NOMO-1 (cell line): Measurements from ENCODE around the gene PSMD13.
"Not testable (repeated sequence)": the region's sequence is repeated elsewhere in the genome, so short reads cannot be mapped to it uniquely, and the experiment has no call there.

Source experiments
- DNase-seq, 2 experiments: peaks; one replicate each; lab custom pipeline; 2025; ENCODE audit not compliant: unreplicated experiment in 2 of 2; lab: John Stamatoyannopoulos, UW

The PSMD13 gene

DNA sequence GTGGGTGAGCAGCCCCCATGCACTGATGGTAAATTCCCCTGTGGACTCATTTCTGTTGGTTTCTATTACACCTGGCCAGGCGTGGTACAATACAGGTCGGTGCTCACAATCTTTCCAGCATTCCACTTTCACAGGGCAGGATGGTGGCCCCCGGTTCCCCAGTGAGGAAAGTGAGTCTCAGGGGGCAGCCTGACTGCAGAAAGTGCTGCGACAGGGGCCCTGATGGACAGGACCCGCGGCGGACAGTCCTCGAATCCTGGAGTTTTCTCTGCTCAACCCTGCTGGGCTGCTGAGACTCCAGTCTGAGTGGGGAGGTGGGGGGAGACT, 49.1 kb downstream of the PSMD13 start:
- DNase-seq, result no peak

DNA sequence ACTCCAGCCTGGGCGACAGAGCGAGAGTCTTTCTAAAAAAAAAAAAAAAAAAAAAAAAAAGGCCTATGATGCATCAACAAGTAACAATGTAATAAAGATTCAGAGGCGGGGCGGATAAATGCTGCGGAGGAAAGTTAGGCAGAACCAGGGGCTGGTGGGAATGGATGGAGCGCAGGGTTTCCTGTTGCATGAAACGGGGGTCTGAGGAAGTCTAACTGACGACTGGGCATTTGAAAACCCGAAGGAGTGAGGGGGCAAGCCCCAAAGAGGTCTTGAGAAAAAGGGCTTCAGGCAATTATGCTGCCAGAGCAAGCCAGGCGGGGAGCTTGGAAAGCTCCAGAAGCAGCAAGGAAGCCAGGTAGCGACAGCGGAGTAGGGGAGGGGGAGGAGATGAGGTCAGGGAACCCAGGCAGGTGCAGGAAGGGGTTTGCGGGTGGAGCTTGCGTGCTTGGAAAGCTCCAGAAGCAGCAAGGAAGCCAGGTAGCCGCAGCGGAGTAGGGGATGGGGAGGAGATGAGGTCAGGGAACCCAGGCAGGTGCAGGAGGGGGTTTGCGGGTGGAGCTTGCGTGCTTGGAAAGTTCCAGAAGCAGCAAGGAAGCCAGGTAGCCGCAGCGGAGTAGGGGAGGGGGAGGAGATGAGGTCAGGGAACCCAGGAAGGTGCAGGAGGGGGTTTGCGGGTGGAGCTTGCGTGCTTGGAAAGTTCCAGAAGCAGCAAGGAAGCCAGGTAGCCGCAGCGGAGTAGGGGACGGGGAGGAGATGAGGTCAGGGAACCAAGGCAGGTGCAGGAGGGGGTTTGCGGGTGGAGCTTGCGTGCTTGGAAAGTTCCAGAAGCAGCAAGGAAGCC, 50.4 kb downstream of the PSMD13 start:
- not testable (repeated sequence) for DNase-seq

DNA sequence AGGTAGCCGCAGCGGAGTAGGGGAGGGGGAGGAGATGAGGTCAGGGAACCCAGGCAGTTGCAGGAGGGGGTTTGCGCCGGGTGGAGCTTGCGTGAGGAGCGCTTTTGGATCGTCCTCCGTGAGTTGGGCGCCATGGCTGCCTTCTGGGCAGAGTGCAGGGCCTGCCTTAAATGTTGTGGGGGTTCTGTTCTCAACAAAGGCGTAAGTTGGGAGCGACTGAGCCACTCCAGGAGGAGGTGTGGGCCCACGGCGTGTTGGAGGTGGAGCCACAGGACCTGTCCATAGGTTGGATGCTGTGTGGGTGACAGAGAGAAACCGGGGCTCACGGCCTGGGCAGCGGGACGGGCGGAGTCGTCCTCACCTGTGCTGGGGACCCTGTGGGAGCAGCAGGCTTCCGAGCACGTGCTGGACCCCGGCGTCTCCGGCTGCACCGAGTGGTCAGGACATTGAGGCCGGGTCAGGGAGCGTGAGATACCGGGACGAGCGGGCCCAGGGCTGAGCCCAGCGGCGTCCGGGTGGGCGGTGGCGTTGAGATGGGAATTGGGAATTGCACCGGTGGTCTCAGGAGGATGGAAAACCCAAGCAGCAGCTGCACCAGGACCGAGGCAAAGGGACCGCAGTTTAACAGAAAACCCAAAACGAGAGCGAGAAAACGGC, 51.2 kb downstream of the PSMD13 start:
- no peak for DNase-seq

DNA sequence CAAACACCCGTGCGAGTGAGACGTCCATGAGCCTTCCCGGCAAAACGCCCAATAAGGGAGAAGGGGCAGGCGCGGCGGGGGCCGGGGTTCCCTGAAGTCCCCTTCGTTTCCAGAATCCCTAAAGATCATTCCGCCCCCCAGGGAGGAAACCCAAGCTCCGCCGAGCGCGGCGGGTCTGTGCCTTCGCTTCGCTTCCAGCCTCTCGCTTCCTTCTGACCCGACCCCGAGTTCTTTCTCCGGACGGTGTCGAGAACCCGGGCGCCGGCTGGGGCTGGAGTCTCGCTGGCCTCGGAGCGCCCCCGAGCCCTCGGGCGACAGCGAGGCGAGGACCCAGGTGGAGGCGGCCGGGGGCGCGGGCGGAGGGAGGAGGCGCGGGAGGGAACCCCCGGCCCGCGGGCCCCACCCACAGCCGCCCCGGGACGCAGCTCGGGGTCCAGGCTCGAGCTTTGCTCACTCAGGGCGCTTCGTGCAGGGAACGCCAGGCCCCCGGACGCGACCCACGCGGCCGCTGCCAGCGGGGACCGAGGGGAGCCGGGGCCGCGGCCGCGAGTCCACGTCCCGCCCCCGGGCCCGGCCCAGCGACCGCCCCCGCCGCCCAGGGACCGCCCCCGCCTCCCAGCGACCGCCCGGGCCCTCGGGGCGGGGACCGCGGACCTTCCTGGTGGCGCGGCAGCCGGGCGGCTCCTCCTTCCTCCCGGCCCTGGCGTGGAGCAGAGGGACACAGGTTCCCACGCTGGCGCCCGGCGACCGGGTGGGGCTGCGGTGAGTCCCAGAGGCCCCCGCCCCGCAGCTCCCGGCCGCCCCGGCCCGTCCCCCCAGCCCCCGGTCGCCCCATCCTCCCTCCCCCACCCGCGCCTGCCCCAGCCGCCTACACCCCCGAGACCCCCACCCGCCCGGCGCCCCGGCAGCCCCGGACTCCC, 52.0 kb downstream of the PSMD13 start, which contains the start of gene PGGHG:
PGGHG (plus strand) TSS at position 649 of the 920 bp plus-strand sequence. CDS start 691 bp downstream, outside the sequence.
- peak; percentile 28 to 57 for DNase-seq

DNA sequence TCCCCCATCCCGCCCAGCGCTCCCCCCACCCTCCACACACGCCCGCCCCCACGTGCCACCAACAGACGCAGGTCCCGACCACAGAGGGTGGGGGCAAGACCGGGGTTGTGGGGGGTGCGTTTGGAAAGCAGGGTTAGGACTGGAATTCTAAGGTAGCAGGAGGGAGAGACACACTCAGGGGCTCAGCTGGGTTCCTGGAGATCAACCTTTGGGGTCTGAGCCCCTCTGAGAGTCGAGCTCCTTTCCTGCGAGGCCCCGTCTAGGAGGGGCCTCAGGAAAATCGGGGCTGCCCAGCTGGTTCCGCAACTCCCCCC, 52.6 kb downstream of the PSMD13 start:
- DNase-seq, result no peak

DNA sequence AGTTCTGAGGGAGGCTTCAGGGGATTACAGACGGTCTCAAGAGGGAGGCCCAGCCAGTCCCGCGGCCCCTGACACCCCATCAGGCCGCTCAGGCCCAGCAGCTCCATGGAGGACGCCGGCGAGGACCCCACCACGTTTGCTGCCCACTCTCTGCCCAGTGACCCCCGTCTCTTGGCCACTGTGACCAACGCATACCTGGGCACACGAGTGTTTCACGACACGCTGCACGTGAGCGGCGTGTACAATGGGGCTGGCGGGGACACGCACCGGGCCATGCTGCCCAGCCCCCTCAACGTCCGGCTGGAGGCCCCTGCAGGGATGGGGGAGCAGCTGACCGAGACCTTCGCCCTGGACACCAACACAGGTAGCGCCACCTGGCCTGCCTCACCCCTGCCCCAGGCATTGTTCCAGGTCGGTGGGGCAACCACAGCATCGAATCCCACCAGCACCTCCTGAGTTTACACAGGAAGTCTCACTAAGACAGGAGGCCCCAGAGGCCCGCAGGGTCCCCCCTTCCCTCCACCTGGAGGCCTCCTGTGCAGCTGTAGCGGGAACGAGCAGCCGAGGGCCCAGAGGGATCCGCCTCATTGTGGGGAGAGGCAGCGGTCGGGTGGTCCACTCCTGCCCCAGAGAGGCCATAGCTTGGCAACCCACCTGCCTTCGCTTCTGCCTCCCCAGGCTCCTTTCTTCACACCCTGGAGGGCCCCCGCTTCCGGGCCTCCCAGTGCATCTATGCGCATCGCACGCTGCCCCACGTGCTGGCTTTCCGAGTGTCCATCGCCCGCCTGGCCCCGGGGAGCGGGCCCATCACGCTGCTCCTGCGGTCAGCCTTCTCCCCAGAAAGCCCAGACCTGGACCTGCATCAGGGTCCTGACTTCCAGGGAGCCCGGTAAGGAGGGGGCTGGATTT, 53.2 kb downstream of the PSMD13 start:
- no peak for DNase-seq

DNA sequence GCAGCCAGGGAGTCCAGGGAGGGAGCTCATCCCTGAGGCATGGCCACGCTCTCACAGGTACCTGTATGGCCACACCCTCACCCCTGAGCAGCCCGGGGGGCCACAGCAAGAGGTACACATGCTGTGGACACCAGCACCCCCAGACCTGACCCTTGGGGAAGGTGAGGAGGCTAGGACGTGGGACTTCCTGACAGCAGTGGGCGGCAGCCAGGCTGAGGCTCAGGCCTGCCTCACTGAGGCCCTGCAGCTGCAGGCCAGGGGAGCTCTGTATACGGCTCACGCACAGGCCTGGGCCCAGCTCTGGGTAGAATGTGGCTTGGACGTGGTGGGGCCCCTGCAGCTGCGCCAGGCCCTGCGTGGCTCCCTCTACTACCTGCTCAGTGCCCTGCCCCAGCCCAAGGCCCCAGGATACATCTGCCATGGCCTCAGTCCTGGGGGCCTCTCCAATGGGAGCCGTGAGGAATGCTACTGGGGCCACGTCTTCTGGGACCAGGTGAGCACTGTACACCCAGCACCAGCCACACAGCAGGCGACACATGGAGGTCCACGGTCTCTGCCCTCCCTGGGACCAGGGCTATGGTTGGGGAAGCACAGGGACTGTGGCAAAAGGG, 54.0 kb downstream of the PSMD13 start:
- DNase-seq, result no peak

DNA sequence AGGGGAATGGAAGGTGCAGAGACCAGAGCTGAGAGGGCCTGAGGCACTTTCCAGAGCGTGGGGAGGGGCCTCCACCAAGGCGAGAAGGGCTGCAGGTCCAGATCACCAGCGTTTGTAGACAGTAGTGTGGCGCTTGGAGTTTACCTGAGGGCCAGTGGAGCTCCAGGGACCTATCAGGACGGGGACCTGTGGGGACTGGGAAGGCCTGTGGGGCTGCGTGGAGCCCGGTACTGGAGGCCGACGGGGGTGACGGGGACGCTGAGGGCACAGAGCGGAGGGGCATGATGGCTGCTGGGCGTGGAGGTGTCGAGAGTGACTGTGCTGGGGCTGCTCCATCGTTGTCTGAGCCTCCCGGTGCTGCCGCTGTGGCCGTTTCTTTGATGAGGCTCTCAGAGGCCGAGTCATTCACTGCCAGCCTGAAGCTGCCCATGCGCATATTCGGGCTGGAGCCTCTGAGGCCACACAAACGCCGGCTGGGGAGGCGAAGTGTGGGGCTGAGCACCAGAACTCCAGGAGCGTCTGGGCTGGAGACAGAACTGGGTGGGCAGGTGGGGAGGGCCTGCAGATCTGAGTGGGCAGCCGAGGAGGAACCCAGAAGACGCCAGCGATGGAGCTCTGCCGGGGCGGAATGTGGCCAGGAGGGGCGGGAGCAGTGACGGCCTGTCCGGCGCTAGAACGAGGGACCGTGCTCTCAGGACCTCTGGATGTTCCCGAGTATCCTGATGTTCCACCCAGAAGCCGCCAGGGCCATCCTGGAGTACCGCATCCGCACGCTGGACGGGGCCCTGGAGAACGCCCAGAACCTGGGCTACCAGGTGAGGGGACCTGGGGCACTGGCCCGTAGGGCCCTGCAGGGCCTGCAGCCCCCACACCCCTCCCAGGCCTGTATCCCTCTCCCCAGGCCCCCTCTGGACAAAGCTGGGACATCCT, 54.8 kb downstream of the PSMD13 start:
- DNase-seq, result no peak

DNA sequence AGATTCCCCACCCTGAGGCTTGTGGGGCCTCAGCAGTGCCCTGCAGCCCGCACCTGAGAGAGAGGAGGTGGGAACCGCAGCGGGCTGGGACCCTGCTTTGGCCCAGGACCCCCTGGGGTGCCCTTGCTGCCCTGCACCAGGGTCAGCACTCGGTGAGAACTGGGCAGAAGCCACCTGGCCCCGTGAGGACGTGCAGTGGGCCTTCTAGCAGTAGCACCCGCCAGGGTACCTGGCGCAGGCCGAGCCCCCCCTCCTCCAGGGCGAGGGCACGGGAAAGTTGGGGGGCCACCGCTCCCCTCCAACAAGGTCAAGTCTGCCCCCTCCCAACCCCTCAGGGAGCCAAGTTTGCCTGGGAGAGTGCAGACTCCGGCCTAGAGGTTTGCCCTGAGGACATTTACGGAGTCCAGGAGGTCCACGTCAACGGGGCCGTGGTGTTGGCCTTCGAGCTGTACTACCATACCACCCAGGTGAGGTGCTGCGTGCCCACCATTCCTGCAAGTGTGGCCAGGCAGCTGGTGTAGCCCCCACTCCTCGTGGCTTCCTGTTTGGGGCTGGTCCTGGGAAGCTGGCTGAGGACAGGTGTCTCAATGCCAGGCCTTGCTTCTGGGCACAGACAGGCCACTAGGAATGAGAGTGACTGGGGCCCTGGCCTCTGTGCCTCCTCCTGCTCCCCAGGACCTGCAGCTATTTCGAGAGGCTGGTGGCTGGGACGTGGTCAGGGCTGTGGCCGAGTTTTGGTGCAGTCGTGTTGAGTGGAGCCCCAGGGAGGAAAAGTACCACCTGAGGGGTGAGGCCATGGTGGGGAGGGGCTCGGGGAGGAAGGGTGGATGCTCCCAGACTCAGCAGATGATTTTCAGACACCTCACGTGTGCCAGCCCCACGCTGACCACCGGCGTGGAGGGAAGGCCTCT, 55.7 kb downstream of the PSMD13 start:
- DNase-seq, result no peak

DNA sequence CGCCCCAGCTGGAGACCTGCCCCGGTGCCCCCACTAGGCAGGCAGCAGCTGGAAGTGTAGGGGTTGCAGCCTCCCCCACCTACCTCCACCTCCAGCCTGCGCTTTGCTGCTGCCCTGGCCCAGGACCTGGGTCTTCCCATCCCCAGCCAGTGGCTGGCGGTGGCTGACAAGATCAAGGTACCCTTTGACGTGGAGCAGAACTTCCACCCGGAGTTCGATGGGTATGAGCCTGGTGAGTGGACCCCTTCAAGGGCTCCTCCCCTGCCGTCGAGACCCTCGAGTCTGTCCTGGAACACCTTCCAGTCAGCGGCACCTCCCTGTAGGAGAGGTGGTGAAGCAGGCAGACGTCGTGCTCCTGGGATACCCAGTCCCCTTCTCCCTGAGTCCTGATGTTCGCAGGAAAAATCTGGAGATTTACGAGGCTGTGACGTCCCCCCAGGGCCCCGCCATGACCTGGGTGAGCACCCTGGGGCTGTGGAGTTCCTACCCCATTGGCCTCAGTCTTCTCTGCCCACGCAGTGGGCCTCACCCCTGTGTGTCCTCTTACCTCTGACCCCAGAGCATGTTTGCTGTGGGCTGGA, 56.6 kb downstream of the PSMD13 start:
- no peak for DNase-seq

DNA sequence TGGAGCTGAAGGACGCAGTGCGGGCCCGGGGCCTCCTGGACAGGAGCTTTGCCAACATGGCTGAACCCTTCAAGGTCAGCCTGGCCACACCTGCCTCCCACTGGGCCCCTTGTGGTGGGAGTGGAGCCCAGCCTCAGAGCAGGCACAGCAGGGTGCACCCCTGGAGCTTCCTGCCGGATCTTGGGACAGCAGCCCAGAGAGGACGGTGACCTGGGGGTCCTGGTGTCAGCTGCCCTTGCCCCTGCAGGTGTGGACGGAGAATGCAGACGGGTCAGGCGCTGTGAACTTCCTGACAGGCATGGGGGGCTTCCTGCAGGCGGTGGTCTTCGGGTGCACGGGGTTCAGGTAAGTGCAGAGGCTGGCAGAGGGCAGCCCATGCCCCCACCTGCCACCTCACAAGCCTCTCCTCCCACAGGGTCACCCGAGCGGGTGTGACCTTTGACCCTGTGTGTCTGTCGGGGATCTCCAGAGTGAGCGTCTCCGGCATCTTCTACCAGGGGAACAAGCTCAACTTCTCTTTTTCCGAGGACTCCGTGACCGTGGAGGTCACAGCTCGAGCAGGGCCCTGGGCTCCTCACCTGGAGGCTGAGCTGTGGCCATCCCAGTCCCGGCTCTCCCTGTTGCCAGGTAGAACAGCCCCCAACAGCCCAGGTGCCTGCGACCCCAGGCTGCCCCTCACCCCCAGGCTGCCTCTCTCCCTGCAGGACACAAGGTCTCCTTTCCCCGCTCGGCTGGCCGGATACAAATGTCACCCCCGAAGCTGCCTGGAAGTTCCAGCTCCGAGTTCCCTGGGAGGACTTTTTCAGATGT, 57.3 kb downstream of the PSMD13 start:
- DNase-seq, result no peak

DNA sequence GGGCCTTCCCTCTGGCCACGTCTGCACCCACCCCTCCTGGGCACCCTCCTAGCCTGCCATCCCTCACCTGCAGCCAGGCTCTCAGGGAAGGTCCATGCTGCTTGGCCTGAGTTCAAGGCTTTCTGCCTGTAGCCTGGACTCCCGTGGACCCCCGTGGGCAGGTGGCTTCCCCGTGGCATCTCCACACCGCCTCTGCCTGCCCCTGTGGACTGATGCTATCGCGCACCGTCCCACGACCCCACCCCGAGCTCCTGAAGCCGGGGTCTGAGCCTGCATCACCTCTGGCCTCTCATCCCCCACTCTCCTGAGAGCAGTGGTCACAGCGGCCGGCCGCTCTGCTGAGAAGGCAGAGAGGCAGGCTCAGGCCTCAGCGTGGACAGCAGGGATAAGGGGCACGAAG, 58.0 kb downstream of the PSMD13 start:
- DNase-seq, result no peak

DNA sequence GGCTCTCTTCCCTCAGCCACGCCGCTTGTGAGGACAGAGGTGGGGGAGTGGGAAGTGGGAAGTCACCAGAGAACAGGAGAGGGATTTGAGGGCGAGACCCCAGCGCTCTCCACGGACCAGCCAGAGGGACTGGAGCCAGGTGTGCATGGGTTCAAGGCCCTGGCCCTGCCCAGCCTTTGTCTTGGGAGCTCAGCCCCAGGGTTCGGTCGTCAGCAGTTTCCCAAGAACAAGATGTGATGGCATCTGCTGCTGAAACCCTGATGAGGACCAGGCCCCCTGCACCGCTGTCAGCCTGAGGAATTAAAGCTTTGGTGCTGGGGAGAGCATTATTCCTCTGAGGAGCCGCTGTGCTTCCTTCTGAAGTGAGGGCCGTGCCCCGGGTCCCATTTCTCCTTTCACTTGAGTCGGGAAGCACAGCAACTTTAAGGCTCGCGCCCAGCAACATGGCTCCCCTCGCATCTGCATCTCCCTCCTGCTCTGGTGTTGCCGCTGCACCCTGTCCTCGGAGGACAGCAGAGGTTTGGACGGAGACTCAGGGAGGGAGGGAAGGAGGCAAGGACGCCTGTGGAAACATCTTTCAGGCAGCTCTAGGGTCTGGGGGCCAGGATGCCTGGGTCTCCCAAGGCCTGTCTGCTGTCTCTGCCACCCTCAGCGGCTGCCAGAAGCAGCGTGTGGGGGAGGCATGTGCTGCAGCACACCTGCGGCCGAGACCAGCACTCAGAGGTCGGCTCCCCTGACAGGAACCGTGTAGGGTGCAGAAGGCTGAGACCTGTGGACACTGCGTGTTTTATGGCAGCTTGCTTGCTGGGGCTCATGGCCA, 58.8 kb downstream of the PSMD13 start:
- DNase-seq, result no peak

DNA sequence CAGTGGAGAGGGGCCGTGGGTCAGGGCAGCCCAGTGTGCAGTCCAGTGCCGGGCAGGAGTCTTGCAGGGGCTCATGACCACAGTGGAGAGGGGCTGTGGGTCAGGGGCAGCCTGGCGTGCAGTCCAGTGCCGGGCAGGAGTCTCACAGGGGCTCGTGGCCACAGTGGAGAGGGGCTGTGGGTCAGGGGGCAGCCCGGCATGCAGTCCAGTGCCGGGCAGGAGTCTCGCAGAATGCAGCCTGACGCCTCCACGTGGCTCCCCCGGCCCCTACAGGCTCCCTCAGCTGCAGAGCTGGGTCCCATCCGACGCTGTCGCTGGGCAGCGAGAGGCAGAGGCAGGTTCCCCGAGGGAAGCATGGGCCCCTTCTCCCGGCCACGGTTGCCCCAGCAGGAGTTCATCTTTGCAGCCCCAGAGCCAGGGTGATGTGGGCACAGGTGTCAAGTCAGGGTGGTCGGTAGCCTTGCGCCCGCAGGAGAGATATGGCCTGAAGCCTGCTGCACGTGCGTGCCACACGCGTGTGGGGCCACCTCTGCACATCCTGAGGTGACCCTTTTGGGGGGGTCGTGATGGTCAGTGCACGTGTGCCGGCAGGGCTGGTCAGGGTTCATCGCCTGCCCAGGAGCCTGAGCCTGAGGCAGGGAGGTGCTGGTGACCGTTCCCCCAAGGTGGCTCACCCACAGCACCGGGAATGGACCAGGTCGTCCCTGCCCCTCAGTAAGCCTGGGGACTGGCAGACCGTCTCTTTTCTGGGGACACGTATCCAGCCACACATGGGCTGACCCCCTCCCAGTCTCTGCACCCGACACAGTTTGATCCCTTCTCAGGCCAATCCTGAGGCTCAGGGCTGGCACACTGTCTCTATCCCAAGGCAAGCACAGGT, 59.6 kb downstream of the PSMD13 start:
- no peak for DNase-seq

DNA sequence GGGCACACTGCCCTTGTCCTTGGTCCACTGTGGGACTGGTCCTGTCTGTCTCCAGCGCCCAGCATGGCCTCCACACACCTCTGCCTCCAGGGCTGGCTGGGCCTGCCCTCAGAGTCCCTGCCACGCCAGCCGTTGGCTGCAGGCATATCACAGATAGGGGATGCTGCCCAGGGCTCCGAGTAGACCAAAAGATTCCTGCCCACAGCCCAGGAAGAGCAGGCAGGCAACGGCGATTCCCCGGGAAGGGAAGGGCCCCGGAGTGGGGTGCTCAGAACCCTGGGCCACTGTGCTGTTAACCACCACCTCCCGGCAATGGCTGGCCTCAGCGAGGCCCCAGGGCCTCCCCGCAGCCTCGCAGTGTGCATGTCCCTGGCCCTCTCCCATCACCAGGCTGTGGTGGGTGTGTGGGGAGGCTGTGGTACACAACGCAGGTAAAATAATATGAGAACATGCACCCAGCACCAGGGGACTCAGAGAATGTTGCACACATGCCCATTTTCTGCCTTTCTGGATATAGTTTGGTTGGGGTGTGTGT, 60.3 kb downstream of the PSMD13 start:
- DNase-seq, result no peak
